Cerebellar cortex (tissue), 1 donor: Measurements from ENCODE around the gene RPL10A.

Experiments
- DNase-seq: peaks from one replicate; pipeline ENCODE4 v3.0.0-alpha.2; 2015; ENCODE audit warnings: low spot score

RPL10A gene

GRCh38 chr6:35449287-35449881 lies 18.8 kb upstream of the RPL10A start:
- DNase-seq, result peak; percentile 87

DNA sequence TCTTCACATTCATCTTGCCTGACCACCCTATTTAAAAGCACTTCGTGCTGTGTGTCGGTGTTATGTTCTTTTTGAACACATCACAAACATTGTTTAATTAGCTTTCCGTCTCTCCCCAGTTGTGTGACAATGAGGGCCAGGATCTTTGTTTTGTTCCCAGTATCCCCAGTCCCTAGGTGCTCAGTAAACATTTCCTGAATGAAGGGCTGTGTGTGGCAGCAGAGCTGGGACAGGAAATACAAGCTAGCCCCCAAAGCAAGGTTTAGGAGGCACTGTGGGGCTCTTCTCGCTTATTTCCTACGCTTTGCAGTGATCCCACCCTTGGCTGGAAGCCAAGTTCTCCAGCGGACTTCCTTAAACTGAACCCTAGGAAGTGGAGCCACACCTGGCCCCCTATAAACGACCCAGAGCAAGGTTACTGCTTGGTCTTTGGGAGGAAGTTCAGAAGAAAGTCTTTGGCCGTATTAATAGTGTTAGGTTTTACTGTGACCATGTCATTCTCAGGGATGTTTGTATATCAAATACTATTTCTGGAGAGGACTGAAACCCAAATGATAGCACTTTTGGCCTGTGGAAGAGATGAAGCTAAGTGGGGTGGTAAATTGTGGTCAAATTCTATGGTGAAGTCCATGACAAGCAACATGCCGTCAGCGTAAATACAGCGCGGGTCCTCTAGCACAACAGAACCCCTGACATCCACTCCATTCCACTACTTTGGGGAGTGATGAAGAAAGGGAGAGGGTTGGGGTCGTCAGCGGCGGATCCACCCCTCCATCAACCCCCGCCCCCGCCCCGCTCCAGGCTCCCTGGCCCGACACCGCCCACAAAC lies 16.6 kb upstream of the RPL10A start:
- no peak for DNase-seq

DNA sequence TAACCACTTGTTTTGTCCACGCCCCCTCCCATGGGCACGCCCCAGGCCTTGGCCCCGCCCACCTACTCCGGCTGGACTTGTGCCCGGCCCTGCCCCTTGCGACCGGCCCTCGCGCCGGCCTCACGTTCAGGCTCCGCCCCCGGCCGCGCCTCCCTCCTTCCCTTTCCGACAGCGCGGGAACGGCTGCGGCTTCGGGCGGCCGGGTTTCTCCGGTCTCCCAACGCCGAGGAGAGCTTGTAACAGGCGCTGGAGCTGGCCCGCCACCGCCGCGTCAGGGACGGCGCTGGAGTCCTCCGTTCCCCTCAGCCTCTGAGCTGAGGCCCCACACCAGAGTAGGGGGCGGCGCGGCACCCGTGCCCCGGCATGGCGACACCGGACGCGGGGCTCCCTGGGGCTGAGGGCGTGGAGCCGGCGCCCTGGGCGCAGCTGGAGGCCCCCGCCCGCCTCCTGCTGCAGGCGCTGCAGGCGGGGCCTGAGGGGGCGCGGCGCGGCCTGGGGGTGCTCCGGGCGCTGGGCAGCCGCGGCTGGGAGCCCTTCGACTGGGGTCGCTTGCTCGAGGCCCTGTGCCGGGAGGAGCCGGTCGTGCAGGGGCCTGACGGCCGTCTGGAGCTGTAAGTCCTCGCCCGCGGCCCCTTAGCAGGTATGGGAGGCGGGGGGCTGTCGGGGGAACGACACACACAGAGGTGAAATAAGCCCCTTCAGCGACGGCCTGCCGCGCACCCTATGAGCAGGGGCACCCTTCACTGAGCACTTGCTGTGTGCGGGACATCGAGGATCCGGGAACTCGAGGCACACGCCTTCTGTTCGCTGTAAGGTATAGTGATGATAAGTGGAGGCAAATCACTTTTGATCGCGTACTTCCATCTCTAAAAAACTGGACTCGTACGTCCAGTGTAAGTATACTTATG lies 15.8 kb upstream of the RPL10A start, which contains the start of gene FANCE:
FANCE (plus strand) TSS at position 156 of the 908 bp plus-strand sequence; CDS start at position 364, 208 bp downstream.
- DNase-seq, result peak; percentile 83

DNA sequence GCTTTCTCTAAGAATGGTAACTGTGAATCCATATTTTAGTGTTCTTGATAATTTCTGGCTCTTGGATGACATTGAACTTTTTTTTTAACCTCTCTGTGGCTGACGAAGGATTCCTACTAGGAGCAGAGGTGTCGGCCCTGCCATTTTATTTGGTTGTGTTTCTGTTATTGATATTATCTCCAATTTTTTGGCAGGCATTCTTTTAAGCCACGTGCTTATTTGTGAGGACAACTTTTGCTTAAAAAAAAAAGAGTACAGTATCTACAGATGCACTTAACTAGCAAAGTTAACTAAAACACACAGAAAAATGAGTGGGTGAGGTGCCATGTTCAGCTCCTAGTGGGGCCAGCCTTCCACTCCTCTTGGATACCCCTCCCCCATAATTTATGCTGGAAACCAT lies 15.0 kb upstream of the RPL10A start:
- no peak for DNase-seq

DNA sequence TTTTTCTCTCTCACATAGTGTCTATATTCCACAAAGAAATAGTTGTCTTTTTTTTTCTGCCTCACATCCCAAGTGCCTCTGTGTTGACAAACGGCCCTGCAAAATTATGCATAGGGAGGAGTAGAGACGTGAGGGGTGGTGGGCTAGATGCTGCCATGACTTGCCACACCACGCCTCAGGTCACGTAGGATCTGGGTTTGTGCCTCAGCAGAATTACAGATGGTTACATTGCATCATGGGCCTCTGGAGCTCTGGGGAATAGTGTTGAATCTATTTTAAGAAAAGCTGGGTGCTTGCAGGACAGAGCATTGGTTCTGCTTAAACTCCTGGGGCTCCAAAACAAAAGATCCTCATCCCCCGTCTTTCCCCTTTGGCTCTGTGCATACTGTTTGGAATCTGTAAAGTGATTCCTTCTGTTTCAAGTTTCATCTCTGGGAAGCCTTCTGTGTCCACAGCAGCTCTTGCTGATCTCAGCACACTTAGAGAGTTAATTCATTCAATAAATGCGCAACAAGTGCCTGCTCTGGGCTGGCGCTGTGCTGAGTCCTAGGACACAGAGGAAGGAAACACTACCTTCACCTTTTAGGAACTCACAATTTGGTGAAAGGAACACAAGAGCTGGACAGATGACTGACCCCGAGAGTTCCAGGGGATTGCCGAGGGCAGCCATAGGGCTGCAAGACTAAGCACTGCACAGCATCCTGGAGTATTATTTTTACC lies 13.7 kb upstream of the RPL10A start:
- DNase-seq, result no peak

DNA sequence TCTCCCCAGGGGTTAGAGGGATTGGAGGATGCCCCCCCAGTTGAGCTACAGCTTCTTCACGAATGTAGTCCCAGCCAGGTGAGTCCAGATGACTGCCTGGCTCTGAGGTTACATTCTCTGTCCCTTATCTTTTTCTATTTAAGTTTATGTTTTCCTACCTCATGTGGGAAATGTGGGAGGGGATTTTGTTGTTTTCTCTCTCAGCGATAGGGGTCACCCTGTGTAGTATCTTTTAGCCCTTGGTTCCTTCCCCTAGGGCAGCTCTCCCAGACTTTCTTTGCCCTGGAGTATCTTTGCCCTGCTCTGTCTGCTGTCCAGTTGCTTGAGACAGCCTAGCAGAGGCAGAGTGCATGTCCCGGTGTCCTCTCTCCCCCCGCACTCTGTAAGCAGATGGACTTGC lies 10.3 kb upstream of the RPL10A start:
- no peak for DNase-seq

DNA sequence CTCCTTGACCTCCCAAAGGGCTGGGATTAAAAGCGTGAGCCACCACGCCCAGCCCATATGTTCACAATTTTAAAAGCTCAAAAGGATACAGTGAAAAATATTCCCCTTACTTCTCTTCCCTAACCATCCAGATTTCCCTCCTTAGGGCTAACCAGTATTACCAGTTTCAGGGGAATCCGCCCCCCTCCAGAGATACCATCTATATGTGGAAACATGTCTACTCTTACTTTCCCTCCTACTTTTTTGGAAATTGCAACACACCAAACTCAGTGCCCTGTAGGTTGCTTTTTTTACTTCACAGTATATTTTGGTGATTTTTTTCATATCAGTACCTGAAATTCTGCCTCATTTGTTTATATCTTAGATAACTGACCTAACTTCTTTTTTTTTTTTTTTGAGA lies 6.9 kb upstream of the RPL10A start:
- DNase-seq, result no peak

GRCh38 chr6:35463292-35463691 lies 4.9 kb upstream of the RPL10A start:
- DNase-seq, result no peak

DNA sequence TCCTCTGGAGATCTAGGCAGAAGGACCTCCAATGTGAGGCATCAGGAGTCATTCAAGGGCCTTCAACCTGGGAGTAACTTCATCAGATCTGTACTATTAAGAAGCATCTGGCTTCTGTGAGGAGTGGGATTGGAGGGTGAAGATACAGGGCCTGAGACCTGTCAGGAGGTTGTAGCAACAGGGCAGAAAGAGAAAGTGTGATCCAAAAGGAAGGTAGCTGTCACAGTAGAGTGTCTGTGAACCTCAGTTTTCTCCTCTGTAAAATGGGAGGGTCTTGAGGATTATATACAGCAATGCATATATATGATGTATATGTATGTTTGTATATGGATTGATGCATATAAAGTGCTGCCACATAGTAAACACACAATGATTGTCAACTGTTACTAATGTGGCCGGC lies 2.6 kb upstream of the RPL10A start:
- DNase-seq, result no peak

- no peak for DNase-seq
These were observed 964 bp downstream of the RPL10A start for GRCh38 chr6:35468980-35469750.

GRCh38 chr6:35469751-35470662 lies 1.8 kb downstream of the RPL10A start:
- no peak for DNase-seq

DNA sequence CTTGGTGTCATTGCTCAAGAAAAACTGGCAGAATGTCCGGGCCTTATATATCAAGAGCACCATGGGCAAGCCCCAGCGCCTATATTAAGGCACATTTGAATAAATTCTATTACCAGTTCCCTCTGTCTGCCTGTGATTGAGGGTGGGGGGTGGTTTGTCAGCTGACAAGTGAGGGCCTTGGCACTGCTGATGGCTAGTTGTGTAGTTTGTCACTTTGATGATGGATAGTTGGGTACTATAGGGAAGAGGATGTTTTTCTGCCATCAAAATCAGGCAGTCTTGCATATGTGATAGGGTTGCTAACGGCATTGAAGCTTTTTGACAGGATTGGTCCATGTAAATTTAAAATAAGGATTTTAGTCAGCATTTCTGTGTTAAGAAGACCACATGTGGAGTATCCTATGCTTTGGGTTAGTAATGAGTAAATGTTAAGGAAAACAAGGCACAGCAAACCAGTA lies 2.5 kb downstream of the RPL10A start:
- no peak for DNase-seq

- DNase-seq, result no peak
These were observed 3.7 kb downstream of the RPL10A start for GRCh38 chr6:35471836-35472345.

DNA sequence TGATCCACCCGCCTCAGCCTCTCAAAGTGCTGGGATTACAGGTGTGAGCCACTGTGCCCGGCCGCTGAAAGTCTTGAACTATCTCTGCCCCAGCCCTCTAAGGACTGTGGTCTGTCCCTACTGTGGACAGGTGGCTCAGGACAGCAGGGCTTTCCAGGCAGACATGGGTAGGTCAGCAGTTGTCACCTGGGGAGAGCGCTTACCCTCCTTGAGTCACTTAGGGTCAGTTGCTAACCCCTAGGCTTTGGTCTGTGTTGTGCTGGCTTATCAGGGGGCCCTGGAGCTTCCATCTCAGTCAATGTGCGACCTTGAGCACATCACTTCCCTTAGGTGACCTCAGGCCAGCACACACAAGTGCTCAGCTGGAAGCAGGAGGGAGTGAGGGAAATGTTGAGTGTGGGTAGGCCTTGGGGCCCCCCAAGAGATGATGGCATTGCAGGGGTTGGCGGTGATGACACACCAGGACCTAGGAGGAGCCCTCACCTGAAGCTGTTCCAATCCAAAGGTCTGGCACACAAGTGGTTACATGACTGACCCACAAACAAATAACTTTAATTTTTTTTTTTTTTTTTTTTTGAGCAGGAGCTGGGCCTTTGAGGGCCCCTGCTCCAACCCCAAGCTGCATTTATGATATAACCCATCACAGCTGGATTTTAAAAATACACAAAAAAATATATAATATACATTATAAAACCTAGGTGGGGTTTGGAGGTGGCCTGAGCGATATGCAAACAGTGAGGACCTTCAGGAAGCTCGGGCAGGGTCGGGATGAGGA lies 5.1 kb downstream of the RPL10A start:
- no peak for DNase-seq

- no peak for DNase-seq
These were observed 5.6 kb downstream of the RPL10A start for GRCh38 chr6:35473850-35474130.

GRCh38 chr6:35474131-35474941 lies 6.1 kb downstream of the RPL10A start:
- no peak for DNase-seq

GRCh38 chr6:35474942-35475570 lies 6.9 kb downstream of the RPL10A start:
- no peak for DNase-seq

DNA sequence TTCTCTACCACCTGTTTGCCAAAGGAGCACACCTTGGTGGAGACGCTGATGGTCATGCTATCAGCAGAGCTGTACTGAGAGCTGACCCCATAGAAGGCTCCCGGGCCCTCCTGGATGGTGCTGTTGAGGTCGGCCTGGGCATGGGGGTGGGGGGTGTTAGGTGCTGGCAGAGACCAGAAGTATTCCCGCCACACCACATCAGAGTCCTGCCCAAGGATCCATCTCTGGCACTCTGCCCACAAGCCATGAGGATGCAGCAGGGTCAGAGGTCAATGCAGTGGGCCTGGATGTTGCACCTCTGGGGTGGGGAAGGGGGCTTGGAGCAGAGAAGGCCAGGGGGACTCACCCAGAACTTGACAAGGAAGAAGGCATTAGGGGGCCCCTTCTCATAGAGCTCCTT lies 7.4 kb downstream of the RPL10A start:
- DNase-seq, result no peak
